HG02610 (cell line): ENCODE results near the gene CAPN5.
"Not testable (repeated sequence)": the region's sequence is repeated elsewhere in the genome, so short reads cannot be mapped to it uniquely, and the experiment has no call there.

Source experiments
- ATAC-seq: cut with Tn5 transposase; IDR thresholded peaks from one replicate; pipeline ENCODE4 v1.9.1; 2021; ENCODE audit warnings: mild to moderate bottlenecking, moderate library complexity; ENCODE audit not compliant: unreplicated experiment

CAPN5 gene

GRCh38 chr11:77094841-77095365 is 28.1 kb downstream of the CAPN5 start:
- no peak for ATAC-seq

DNA sequence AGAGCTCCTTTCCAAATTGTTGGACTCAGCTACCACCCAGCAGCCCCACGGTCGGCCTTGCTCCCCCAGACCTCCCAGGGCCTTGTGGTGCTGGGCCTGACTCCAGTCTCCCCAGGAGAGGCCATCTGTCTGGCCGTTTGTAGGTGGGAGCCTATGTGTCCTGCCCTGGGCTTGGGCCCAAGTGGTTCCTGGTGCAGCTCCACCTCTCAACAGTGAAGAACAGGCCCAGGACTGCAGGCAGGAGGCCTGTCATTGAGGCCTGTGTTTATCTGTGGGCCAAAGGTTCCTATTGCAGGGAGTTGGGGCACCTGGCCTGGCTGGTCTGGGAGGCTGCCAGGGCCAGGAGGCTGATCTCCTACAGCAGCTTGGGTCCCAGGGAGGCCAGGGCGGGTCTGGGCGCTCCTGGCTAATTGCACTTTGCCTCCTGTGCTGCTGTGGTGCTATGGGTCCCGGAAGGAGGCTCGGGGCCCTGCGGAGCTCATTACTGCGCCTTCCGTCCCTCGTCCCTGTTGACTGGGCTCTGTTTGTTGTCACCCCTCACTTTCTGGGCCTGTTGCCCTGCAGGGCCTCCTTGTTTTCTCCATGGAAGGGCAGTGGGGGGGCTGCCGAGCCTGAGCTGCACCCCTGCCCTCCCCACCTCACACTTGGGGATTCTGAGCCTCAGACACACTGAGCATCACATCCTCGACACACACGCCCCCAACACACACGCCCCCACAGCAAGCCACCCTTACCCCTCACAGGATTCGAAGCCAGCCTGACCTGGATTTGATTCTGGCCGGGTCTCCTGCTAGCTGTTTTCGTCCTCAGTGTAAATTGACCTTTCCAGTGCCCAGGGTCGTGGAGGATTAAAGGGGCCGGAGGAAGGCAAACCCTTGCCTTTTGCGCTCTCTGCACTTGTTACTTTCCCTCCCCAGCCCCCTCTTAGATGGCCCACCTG is 29.1 kb downstream of the CAPN5 start:
- no peak for ATAC-seq

DNA sequence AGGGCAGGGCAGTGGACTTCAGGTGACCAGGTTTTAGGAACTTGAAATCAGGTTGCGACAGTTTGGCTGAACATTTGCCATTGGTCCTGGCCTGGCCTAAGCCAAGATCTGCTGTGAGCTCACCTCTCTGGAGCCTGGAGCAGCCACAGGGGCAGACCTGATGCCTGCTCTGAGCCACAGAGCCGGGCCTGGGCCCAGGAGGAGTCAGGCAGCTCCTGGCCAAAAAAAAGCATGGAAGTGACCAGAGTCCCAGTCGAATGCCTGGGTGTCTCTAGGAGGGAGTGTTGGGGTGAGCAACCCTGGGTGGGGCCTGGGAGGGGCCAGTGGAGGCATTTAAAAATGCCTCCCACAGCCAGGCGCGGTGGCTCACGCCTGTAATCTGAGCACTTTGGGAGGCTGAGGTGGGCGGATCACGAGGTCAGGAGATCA is 29.8 kb downstream of the CAPN5 start:
- ATAC-seq = no peak

DNA sequence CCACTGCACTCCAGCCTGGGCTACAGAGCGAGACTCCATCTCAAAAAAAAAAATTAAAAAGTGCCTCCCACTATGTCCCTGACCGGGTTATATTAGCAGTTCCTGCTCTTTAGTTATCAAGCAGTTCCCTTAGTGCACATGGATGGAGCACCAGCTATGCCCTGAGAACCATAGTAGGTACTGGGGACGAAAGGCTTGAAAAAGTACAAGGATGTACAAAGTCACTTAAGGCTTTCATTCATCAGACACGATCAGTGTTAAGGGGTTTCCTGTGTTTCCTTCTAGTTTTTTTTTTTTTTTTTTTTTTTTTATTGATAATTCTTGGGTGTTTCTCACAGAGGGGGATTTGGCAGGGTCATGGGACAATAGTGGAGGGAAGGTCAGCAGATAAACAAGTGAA is 30.4 kb downstream of the CAPN5 start:
- not testable (repeated sequence) for ATAC-seq

- no peak for ATAC-seq
These were observed 33.6 kb downstream of the CAPN5 start for GRCh38 chr11:77100166-77101042.

- ATAC-seq = no peak
These were observed 34.3 kb downstream of the CAPN5 start for GRCh38 chr11:77101043-77101537.

DNA sequence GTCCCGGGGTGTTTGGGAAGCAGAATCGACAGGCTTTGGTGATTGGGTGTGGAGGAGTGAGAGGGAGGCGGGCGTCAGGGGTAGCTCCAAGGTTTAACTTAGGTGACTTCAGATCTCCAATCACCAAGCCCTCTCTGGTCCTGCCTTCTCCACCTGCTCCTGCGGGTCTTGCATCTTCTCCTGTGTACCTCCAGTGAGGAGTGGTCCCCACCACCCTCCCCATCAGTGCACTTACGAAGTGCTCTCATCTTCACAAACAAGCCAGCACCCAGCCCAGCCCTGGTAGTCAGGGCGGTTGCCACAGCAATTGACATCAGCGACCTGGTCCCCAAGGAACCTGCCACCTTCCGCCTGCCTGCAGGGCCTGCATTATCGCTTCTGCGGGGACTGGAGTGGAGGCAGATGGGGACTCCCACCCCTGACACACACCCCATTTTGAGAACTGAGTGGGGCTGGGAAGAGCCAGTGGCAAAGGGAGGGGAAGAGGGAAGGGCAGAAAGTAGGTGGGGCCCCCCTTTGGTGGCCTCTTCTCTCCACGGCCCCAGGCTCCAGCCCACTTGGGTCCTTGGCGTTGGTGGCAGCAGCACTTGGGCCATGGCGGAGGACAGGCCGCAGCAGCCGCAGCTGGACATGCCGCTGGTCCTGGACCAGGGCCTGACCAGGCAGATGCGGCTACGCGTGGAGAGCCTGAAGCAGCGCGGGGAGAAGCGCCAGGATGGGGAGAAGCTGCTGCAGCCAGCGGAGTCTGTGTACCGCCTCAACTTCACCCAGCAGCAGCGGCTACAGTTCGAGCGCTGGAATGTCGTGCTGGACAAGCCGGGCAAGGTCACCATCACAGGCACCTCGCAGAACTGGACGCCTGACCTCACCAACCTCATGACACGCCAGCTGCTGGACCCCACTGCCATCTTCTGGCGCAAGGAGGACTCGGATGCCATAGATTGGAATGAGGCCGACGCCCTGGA is 35.8 kb downstream of the CAPN5 start, which contains the start of gene OMP:
TSS of gene OMP (plus strand) at position 595 of the 965 bp plus-strand sequence. CDS start at position 595, 0 bp downstream.
- ATAC-seq = no peak

DNA sequence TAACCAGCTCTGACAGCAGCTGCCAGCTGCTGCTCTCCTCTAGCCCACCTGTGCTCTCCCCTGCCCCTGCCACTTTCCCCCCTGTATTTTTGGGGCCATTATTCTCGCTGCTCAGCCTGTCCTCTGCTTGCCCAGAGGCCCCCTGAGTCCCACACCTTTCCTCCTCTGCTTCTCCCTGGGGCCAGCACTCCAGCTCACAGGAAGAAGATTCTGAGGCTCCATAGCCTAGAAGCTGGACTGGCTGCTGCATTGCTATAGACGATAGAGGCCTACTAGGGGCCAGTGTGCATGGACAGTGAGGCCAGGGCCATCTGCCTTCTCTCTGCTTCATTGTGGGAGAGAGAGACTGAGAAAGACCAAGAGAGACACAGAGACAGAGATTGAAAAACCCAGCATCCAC is 36.5 kb downstream of the CAPN5 start:
- ATAC-seq = no peak

DNA sequence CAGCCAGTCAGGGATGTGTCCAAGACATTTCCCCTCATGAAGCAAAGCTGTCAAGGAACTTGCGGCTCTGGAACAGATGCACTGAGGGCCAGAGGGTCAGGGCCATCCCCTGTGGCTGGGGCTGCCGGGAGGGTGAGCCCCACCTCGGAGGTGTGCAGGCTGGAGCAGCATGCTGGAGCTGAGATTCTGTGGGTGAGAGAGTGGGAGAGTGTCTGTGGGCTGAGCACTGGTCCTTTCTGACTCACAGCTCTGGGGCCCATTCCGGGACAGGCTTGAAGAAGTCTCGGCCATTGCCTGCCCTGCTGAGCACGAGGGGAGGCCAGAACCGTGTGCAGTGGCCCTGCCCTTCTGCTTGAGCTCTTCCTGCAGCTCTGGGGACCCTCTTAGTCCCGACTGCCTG is 38.0 kb downstream of the CAPN5 start:
- ATAC-seq = no peak

GRCh38 chr11:77106321-77106720 is 39.5 kb downstream of the CAPN5 start:
- ATAC-seq = no peak

DNA sequence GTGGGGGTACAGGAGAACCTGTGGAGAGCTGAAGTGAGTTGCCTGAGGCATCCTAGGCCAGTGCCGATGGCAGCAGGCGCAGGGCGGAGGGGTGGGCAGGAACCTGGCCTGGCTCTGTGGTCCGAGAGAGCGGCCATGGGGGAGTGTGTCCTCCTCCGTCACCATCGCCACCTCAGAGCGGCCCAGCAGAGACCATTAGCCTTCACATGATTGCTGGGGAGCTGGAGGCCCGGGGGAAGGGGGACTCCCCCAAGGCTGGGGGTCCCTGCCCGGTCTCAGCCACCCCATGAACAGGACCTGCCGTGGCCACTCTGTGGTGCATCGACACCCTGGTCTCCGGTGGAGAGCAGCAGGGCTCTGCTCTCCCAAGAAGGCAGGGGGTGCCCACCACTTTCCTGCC is 40.0 kb downstream of the CAPN5 start:
- ATAC-seq = no peak

GRCh38 chr11:77107950-77108349 is 41.2 kb downstream of the CAPN5 start:
- no peak for ATAC-seq

DNA sequence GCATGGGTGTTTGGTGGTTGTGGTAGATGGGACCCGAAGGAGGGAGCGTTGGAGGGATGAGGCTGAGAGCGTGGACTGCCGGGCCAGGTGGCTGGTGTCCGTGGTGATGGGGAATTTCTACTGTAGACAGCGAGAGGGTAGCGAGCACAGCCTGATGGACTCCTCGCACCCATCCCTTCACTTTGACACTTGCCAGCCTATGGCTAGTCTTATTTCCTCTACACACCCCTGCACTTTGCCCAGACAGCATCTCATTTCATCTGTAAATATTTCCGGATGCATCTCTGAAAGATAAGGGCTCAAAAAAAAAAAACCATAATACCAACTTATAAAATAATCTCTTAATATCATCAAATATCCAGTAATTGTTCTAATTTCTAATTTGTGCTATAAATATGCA is 41.7 kb downstream of the CAPN5 start:
- ATAC-seq = no peak

DNA sequence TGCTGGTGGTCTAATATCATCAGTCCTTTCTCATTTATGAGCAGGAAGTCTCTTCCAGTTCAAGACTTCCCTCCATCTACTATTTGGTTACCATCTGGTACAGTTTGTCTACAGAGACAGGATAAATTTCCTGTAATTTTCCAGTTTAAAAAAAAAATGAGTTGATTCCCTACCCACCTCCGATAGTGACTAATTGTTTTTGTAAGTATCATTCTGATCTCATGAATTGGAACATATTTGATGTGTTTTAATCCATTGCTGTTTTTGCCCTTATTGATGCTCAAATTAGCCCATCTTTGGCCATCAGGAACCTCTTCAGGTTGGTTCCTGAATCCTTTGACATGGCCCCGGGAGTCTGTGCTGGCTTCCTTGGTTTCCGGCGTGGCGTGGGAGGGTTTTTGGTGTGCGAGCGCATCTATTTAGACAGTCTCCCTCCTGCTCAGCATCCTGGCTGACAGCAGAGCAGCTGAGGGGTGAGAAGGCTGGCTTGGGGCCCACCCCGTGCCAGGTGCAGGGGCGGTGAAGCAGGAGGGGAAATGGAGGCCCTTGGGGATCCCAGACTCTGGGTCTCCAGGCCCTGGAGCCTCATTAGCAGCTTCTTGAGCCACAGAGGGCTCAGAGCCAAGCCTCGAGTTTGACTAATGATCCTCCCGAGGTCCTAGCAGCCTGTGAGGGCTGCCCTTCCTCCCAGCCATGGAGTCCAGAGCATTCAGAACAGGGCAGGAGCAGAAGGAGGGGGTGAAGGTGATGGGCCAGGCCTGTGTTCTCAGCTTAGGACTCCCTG is 42.7 kb downstream of the CAPN5 start:
- no peak for ATAC-seq

- ATAC-seq = no peak
These were observed 44.1 kb downstream of the CAPN5 start for GRCh38 chr11:77110836-77111235.

DNA sequence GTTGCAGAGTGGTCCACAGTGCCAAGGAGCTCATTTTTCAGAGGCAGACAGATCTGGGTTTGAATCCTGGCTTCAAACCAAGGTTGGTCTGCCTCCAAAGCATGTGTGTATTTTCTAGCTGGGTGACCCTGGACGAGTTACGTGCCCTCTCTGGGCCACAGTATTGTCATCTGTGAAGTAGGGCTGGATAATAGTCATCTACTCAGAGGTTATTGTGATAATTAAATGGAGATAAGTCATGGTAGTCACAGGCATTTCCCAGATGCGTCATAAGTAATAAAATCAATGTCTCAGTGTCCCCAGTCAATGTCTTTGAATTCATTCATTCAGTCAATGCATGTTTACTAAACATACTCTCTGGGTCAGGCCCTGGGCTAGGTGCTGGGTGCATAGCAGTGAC is 44.5 kb downstream of the CAPN5 start:
- ATAC-seq = no peak

DNA sequence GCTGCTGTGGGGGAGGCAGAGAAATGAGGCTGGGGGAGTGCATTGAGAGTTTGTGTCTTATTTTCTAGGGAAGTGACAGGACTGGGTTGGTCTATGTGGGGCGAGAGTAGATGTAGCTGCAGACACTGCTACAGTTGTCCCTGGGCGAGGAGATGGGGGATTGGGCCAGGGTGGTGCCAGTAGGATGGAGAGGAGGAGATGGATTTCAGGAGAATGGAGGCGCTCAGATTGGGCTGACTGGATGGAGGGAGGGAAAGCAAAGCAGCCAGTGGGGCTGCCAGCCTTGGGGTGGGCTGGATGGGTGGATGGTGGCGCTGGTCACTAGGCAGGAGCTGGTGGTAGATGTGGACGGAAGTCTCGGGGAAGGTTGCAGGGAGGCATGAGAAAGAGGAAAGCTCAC is 45.2 kb downstream of the CAPN5 start:
- ATAC-seq = no peak

- no peak for ATAC-seq
These were observed 46.0 kb downstream of the CAPN5 start for GRCh38 chr11:77112641-77113381.
